ENCODE measurements around the gene ZMYM2. TPM values are rescaled to one million over a fixed set of nuclear protein-coding genes. Genes with fewer than 3 reads are reported as not detected.

The ZMYM2 gene
- polyA plus RNA-seq, 12 donors: 39.7 to 83.4 (median 65.5) TPM; not detected in 1

GRCh38 chr13:20101467-20102316, 143.2 kb downstream of the ZMYM2 start:
- DNase-seq: no peak

- no peak for DNase-seq
Observed at GRCh38 chr13:20102525-20103180, 144.1 kb downstream of the ZMYM2 start.

GRCh38 chr13:20105161-20105689, 146.7 kb downstream of the ZMYM2 start:
- DNase-seq: no peak

DNA sequence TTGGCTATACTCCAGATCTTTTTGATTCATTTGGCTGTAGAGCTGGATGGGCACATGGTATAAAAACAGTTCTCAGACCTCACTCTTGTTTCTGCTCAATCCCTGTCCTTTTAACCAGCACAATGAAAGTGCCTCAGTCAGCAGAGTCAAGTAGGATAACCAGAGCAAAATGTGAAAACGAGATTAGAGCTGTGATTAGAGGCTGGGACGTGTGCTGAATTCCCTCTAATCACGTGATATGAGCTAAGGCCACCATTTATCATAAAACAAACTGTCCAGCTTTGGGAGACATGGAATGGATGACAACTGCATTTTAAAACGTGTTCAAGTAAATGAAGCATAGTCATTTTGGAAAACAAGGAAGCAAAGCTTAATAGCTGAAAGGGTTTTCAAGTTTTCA, 148.2 kb downstream of the ZMYM2 start:
- DNase-seq: no peak

DNA sequence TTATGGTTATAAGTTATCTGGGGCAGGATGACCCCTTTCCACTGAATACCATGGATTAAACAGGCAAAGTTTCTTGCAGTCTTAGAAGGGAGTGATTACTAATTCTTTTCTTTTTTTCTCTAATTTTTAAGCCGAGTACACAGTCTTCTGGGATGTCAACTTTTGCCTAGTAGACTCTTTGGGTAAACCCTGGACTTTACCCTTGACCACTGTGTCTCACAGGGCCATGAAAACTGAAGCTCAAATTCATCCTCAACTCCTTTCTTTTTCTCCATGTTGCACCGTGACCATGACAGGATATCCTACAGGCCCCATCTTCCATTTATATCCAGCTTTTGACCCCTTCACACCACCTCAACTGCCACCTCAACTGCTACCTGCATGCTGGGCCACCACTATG, 150.5 kb downstream of the ZMYM2 start:
- no peak for DNase-seq

DNA sequence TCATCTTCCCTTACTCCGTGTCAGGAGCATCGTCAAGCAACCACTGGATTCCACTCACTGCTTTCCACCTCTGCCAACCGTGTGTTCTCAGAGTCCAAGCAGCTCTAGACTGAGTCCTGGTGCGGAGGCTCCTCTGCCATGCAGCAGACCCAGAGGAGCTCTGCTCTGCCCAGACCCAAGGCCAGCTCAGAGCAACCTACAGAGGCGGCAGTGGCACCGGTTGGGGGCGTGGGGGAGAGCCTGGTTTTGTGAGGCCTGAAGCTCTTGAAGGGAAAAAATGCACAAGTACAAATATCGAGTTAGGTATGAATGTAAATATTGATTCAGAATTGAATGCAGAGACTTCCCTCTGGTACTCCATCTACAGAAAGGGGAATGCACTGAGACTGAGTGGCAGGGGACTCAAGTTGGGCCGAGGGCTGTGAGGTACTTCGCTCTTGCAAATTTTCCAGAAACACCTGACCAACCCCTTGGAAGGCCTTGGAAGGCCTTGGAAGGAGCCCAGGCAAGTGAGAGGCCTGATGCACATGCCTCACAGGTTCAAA, 155.6 kb downstream of the ZMYM2 start:
- DNase-seq: no peak

GRCh38 chr13:20116213-20116612, 157.7 kb downstream of the ZMYM2 start:
- DNase-seq: no peak

GRCh38 chr13:20118268-20119140, 160.0 kb downstream of the ZMYM2 start:
- peak; percentile 64 for DNase-seq

- DNase-seq: no peak
Observed at GRCh38 chr13:20119960-20120359, 161.4 kb downstream of the ZMYM2 start.

GRCh38 chr13:20121159-20121525, 162.6 kb downstream of the ZMYM2 start:
- no peak for DNase-seq

GRCh38 chr13:20124303-20124702, 165.8 kb downstream of the ZMYM2 start:
- DNase-seq: no peak

DNA sequence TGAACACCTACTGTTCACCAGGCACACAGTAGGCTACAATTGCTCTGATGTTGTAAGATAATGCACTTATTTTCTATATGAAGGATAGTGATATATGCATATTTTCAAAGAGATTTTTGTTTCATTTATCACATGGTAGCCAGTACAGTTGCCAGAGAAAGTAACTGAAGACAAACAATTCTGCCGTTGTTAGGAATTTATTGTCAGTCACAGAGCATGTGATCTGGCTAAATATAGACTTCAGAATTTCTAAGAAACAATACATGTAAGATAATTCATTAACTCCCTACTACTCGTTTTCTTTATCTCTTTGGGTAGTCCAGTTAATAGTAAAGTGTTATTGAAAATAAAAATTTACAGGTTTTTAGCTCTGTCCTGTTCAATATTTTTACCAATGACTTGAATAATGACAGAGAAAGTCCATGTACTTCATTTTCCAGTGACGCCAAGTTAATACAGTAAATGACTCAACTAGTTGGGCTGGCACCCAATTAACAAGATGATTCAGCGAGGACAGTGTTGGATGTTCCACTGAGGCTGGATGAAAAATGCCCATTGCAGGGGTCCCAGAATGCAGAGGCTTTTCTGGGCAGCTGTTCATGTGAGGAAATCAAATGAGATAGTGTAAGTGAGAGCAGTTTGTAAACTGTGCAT, 166.7 kb downstream of the ZMYM2 start:
- no peak for DNase-seq

GRCh38 chr13:20125783-20126165, 167.2 kb downstream of the ZMYM2 start:
- no peak for DNase-seq

DNA sequence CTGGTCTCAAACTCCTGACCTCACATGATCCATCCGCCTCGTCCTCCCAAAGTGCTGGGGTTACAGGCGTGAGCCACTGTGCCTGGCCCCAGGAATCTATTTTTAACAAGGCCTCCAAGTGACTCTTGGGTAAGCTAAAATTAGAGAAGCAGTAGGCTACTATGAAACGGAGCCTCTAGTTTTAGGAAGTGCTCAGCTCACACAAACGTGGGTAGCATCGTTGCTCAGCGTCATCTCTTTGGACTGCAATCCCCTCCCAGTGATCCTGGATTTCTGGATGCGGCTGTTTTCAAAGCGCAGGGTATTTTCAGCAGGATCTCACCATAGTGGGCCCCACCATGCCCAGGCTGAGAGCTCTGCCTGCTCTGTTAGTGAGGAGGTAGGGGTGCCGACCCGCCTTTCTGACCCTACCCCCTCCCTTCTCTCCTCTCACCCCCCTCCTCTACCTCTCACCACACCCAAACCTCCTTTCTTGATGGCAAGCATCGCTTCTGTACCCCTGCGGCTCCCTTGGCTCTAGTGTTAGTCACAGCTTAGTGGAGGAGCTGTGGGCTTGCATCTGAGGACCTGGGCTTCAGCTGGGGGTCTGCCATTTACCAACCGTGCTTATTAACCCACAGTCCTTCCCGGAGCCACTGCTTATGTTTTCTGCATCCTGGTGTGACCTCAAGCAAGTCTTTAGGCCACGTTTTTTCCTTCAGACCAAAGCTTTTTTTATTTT, 168.2 kb downstream of the ZMYM2 start:
- no peak for DNase-seq

- no peak for DNase-seq
Observed at GRCh38 chr13:20127262-20127561, 168.7 kb downstream of the ZMYM2 start.

DNA sequence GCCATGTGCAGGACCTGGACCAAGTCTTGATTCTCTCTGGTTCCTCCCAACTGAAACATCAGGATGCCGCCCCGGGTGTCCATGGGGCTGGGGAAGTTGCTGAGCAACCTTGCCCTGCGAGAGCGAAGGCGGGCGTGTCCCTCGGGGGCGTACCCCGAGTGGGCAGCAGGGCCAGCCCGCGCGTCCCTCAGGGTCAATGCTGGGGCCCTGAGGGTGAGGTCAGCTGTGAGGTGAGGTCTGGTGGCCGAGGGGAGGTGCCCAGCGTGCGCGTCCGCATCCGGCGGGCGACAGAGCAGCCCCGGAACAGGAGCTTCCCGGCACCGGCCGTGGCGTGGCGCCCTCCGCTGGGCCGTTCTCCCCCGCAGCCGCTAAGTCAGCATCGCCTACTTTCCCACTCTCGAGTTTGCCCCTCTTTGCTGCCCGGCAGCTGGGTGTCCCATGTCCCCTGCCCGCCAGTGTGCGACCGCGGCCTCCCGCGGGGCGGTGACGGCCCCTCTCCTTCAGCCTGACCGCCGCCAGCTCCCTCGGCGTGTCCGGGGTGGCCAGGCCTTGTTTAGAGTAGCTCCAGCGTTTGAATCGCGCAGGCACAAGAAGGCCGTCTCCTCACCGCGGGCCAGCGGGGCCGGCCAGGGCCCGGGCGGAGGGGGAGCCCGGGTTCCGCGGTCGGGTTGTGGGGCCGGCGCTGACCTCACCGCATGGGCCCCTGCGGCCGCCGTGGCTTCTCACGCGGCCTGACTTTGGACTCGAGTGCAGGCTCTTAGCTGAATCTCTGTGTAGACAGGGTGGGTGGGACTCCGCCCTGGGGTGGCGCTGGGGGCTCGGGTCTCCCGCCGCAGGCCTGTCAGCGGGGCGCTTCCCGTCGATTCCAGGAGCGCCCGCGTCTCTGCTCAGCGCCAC, 169.3 kb downstream of the ZMYM2 start:
- DNase-seq: peak; percentile 65

GRCh38 chr13:20128459-20128931, 170.0 kb downstream of the ZMYM2 start:
- DNase-seq: no peak

GRCh38 chr13:20129076-20129475, 170.5 kb downstream of the ZMYM2 start:
- DNase-seq: no peak

DNA sequence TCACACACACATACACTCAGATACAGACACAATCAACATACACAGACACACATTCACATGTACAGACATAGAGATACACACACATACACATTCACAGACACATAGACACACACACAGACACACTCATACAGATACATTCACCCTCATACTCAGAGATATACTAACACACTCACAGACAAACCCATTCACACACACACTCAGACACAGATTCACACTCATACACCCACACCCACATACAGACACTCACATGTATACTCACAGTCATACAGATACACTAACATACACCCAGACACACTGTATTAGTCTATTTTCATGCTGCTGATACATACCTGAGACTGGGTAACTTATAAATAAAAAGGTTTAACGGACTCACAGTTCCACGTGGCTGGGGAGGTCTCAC, 171.5 kb downstream of the ZMYM2 start:
- no peak for DNase-seq

DNA sequence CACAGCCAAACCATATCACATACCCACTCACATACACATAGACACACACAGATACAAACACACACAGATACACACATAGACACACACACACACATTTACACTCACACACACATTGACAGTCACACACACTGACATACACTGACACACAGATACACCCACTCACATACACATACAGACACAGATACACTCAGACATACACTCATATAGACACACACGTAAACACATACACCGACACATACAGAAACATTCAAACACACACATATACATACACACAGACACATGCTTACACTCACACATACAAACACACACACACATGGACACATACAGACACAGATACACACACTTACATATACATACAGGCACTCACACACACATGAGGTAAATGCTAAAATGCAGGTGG, 172.1 kb downstream of the ZMYM2 start:
- DNase-seq: no peak

Data from muscle of arm (tissue), 12 donors.